Naive thymus-derived CD4-positive, alpha-beta T cell (primary cell): ENCODE results near the gene MALAT1. TPM values are rescaled to one million over a fixed set of nuclear protein-coding genes. Genes with fewer than 3 reads are reported as not detected.

Source experiments
- ATAC-seq: fragments of 150-1000 bp; cut with Tn5 transposase; 2 replicates; pipeline ENCODE4 v1.10.0; 2021; ENCODE audit warnings: mild to moderate bottlenecking, moderate library complexity
- CTCF ChIA-PET: fragments of 350-600 bp; sonication (Branson Sonifier 250); formaldehyde crosslinking; loops from one replicate; lab custom pipeline; 2021; ENCODE audit warnings: antibody characterized with exemption; lab: Charles Lee
- POLR2A ChIA-PET: fragments of 350-600 bp; sonication (Branson Sonifier 250); formaldehyde crosslinking; loops from one replicate; lab custom pipeline; 2021; ENCODE audit warnings: antibody characterized with exemption, inconsistent platforms; lab: Charles Lee
- DNase-seq, 9 donors: peaks; one replicate each; pipeline versions ENCODE4 v3.0.0 to v3.0.0-alpha.2; 2020 to 2022; ENCODE audit warnings: mixed read lengths in 1 of 9
- H3K27ac ChIP-seq: one replicate; pipeline ENCODE4 v1.7.0; 2013; ENCODE audit warnings: mild to moderate bottlenecking, low read depth, low read length, moderate library complexity
- H3K27me3 ChIP-seq, 2 donors: one replicate each; pipeline ENCODE4 v1.7.0; 2013; ENCODE audit warnings: low read length in 2 of 2, mild to moderate bottlenecking in 2 of 2, moderate library complexity in 2 of 2; ENCODE audit not compliant: control insufficient read depth in 2 of 2, insufficient read depth in 2 of 2
- H3K36me3 ChIP-seq, 3 experiments: 1 replicate in 2 of 3; 2 replicates in 1 of 3; pipeline ENCODE4 v1.7.0; 2013; ENCODE audit warnings: low read length in 3 of 3, mild to moderate bottlenecking in 3 of 3, moderate library complexity in 1 of 3; ENCODE audit not compliant: insufficient read depth in 3 of 3, control insufficient read depth in 2 of 3
- H3K4me1 ChIP-seq, 2 donors: one replicate each; pipeline ENCODE4 v1.7.0; 2013; ENCODE audit warnings: low read length in 2 of 2, mild to moderate bottlenecking in 2 of 2, moderate library complexity in 1 of 2; ENCODE audit not compliant: control insufficient read depth in 2 of 2, insufficient read depth in 2 of 2
- H3K4me3 ChIP-seq: 2 replicates; pipeline ENCODE4 v1.7.0; 2013; ENCODE audit warnings: mild to moderate bottlenecking, low read length
- H3K9me3 ChIP-seq, 3 experiments: 1 replicate in 2 of 3; 2 replicates in 1 of 3; pipeline ENCODE4 v1.7.0; 2013; ENCODE audit warnings: low read length in 3 of 3; ENCODE audit not compliant: control insufficient read depth in 2 of 3
- H3K27ac Mint-ChIP-seq, 9 donors: one replicate each; pipeline ENCODE4 v1.8.0; 2020 to 2022; ENCODE audit warnings: mixed read lengths in 9 of 9, mild to moderate bottlenecking in 8 of 9, moderate library complexity in 5 of 9, inconsistent platforms in 2 of 9
- H3K27me3 Mint-ChIP-seq, 5 donors: one replicate each; pipeline ENCODE4 v1.8.0; 2021 to 2022; ENCODE audit warnings: mixed read lengths in 5 of 5, mild to moderate bottlenecking in 1 of 5
- H3K36me3 Mint-ChIP-seq, 5 donors: one replicate each; pipeline ENCODE4 v1.8.0; 2020 to 2022; ENCODE audit warnings: mixed read lengths in 5 of 5, mild to moderate bottlenecking in 3 of 5, inconsistent platforms in 1 of 5
- H3K4me1 Mint-ChIP-seq, 7 donors: one replicate each; pipeline ENCODE4 v1.8.0; 2020 to 2022; ENCODE audit warnings: mixed read lengths in 7 of 7, mild to moderate bottlenecking in 3 of 7, inconsistent platforms in 1 of 7
- H3K4me3 Mint-ChIP-seq, 10 donors: one replicate each; pipeline ENCODE4 v1.8.0; 2020 to 2022; ENCODE audit warnings: mild to moderate bottlenecking in 10 of 10, mixed read lengths in 10 of 10, moderate library complexity in 6 of 10, inconsistent platforms in 2 of 10
- H3K9me3 Mint-ChIP-seq, 11 donors: one replicate each; pipeline ENCODE4 v1.8.0; 2020 to 2022; ENCODE audit warnings: mixed read lengths in 11 of 11, mild to moderate bottlenecking in 4 of 11, inconsistent platforms in 1 of 11, moderate library complexity in 1 of 11
- intact Hi-C, 2 donors: fragments of 100-400 bp; cut with micrococcal nuclease; formaldehyde crosslinking; loops; one replicate each; pipeline ENCODE4 v1.15.1; 2023
- polyA plus RNA-seq, 2 donors: library from polyadenylated mRNA; unstranded; fragments of 300-500 nt; fragmentation: Illumina TruSeq; gene quantifications; one replicate each; pipeline ENCODE4 v1.2.3, GENCODE V29; 2021
- total RNA-seq, 6 experiments: library from RNA in 5 of 6; stranded (reverse) in 5 of 6; gene quantifications; 1 replicate in 5 of 6; 2 replicates in 1 of 6; pipeline ENCODE4 v1.2.3 and lab custom pipeline; 2021 to 2026

Gene MALAT1
- total and polyA plus RNA-seq, 7 experiments from 2014 or later = 734 to 32,234 (median 30,857) TPM

DNA sequence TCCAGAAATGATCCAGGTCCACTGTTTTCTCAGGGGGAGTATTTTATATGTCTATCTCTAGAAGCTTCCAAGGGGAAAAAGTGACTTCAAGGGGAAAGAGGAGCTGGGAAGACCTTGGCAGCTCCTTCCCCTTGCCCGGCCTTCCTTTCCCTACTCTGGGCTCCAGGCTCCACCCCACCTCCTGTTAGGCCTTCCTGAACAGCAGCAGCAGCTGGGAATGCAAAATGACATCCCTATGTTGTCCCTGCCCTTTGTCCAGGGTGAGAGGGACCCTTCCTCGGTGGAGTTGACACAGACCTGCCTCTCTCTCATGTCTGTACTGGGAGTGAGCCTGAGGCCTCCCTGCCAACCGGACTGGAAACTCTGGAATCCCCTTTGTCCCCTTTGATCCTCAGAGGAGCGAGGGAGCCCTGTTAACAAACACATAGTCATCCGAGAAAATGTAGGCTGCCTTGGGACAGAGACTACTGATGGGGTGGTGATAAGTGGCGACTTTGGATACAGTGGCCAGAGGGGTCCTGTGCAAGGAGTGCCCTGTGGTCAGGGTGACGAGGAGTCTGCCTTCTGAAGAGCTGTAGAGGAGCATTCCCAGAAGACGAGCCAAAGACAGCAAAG, 9.0 kb upstream of the MALAT1 start:
- Histone ChIP-seq H3K27ac (no peak overlapping the region), H3K4me3 (no peak overlapping the region), H3K9me3 (no peaks in the 10 kb centered on the region), H3K27me3 (no peaks in the 10 kb centered on the region), H3K4me1 (peaks cover 0 to 9% of the 10 kb centered on the region in 2 donors), H3K36me3 (no peaks in the 10 kb centered on the region)
- Mint-ChIP-seq H3K4me1 (peaks cover 20 to 58% (median 30%) of the 10 kb centered on the region in 7 donors), H3K4me3 (no peak overlapping the region), H3K36me3 (peaks cover 0 to 1% (median 0%) of the 10 kb centered on the region in 5 donors), H3K9me3 (no peaks in the 10 kb centered on the region), H3K27me3 (no peaks in the 10 kb centered on the region), H3K27ac (peak overlapping the region in 2 of 9 donors; percentile 50 to 73)
- ChIA-PET POLR2A (interaction anchor here (0.6 to 27.5 kb wide), 8 partner anchors 12 to 385 kb away, joined by 3 to 2591 read pairs (median 6); partner anchors contain the start of genes MALAT1 and NEAT1), CTCF (interaction anchor here (0.7 kb wide), 1 partner anchor 12 kb away, joined by 3 read pairs; no protein-coding TSS in a partner anchor)
- ATAC-seq (no peak), DNase-seq (no peak)
- intact Hi-C loops = loop anchor here in 1 of 2 donors (10.0 kb wide), 1 partner anchor 795 kb away; the partner anchor contains the start of gene YIF1A

DNA sequence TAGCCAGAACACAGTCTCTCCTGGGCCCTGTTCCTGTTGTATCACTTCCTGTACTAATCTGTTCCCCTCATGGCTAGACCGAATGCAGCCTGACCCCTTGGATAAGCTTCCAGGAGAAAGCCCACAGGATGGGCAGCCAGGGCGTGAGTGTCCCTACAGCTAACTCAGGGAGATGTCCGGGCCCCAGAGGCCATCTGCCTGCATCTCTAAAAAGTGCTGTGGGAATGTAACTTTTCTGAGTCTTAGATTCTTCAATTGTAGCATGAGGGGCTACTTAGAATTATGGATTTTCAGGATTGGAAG, 7.7 kb upstream of the MALAT1 start:
- H3K27ac Mint-ChIP-seq = peak overlapping the region in 1 of 9 donors; percentile 38
- peaks cover under 1 to 11% of the 10 kb centered on the region in 2 donors for H3K4me1 ChIP-seq
- DNase-seq = no peak
- ChIA-PET CTCF (interaction anchor here (0.6 kb wide), 1 partner anchor 1804 kb away, joined by 4 read pairs; no protein-coding TSS in a partner anchor), POLR2A (interaction anchor here (7.6 to 27.5 kb wide), 3 partner anchors 13 to 71 kb away, joined by 122 to 2591 read pairs (median 702); partner anchors contain the start of genes MALAT1 and NEAT1)
- ATAC-seq = no peak
- H3K27me3 Mint-ChIP-seq = no peaks in the 10 kb centered on the region
- H3K9me3 ChIP-seq = no peaks in the 10 kb centered on the region
- H3K27me3 ChIP-seq = no peaks in the 10 kb centered on the region
- intact Hi-C loops = loop anchor here in 1 of 2 donors (10.0 kb wide), 1 partner anchor 794 kb away; the partner anchor contains the start of gene YIF1A
- H3K4me1 Mint-ChIP-seq = peaks cover 20 to 59% (median 31%) of the 10 kb centered on the region in 7 donors
- H3K4me3 Mint-ChIP-seq = peak overlapping the region in 2 of 10 donors; percentile 12 to 21
- peaks cover 0 to 1% (median 0%) of the 10 kb centered on the region in 5 donors for H3K36me3 Mint-ChIP-seq
- no peaks in the 10 kb centered on the region for H3K9me3 Mint-ChIP-seq
- H3K36me3 ChIP-seq = no peaks in the 10 kb centered on the region
- H3K4me3 ChIP-seq = no peak overlapping the region
- no peak overlapping the region for H3K27ac ChIP-seq

DNA sequence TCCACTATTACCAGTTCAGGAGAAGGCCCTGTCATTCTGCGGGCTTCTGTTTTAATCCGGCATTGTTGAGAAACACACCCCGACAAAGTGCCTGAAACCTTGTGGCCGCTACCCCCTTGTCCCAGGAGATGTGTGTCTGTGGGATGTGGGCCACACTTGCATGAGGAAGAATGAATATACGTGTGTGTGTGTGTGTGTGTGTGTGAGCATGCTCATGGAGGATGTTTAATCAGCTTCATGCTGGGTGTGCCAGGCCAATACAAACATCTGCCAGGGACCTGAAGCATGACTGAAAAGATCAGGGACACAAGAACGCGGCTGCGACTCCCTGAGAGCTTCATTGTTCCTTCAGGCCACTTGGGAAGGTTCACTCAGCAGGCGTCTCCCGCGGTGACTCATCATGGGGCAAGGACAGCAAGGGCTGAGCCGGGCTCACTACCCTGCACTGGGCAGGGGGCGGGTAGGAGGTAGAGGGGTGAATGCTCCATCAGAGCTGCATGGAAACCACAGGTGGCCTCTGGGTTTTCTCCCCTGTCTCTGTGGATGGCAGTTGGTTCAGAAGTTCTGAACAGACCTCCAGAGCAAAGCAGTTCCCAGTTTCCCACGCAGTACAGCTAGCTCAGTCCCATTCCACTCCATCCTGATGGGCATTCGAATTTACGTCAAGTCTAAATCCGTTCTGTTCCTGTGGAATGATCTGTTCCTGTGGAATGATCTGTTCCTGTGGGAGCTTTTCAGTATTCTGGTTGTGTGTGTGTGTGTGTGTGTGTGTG, 7.0 kb upstream of the MALAT1 start:
- no peaks in the 10 kb centered on the region for H3K9me3 ChIP-seq
- peak overlapping the region in 4 of 9 donors; percentile 17 to 91 (median 82) for H3K27ac Mint-ChIP-seq
- POLR2A ChIA-PET = interaction anchor here (0.6 to 27.5 kb wide), 8 partner anchors 9 to 500 kb away, joined by 3 to 2591 read pairs (median 6); partner anchors contain the start of genes MALAT1 and NEAT1
- H3K4me3 Mint-ChIP-seq = no peak overlapping the region
- peaks cover 27 to 66% (median 38%) of the 10 kb centered on the region in 7 donors for H3K4me1 Mint-ChIP-seq
- H3K4me1 ChIP-seq = peaks cover 7 to 18% of the 10 kb centered on the region in 2 donors
- DNase-seq (no peak), ATAC-seq (peak; percentile 42)
- H3K27me3 Mint-ChIP-seq = no peaks in the 10 kb centered on the region
- no peaks in the 10 kb centered on the region for H3K36me3 ChIP-seq
- H3K4me3 ChIP-seq = no peak overlapping the region
- no peaks in the 10 kb centered on the region for H3K27me3 ChIP-seq
- no peak overlapping the region for H3K27ac ChIP-seq
- CTCF ChIA-PET = no interaction called here
- intact Hi-C loops = loop anchor here in 1 of 2 donors (10.0 kb wide), 1 partner anchor 793 kb away; the partner anchor contains the start of gene YIF1A
- peaks cover 0 to 1% (median 0%) of the 10 kb centered on the region in 5 donors for H3K36me3 Mint-ChIP-seq
- no peaks in the 10 kb centered on the region for H3K9me3 Mint-ChIP-seq

DNA sequence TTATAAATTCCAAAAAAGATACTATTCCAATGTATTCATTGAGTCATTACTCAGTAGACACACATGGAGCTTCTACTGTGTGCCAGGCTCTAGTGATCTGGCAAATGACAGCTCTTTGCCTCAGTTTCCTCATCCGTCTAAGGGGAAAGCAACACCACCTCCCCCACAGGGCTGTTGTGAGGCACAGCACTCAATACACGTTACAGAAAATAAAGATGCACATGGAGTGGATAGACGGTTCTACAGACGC, 6.5 kb upstream of the MALAT1 start:
- Mint-ChIP-seq H3K4me3 (peak overlapping the region in 1 of 10 donors; percentile 16), H3K9me3 (no peaks in the 10 kb centered on the region), H3K27me3 (no peaks in the 10 kb centered on the region), H3K27ac (peak overlapping the region in 4 of 9 donors; percentile 17 to 91 (median 82)), H3K4me1 (peaks cover 32 to 68% (median 40%) of the 10 kb centered on the region in 7 donors), H3K36me3 (peaks cover 0 to 1% (median 0%) of the 10 kb centered on the region in 5 donors)
- intact Hi-C loops = loop anchor here in 1 of 2 donors (10.0 kb wide), 1 partner anchor 792 kb away; the partner anchor contains the start of gene YIF1A
- peaks cover 11 to 22% of the 10 kb centered on the region in 2 donors for H3K4me1 ChIP-seq
- no peaks in the 10 kb centered on the region for H3K36me3 ChIP-seq
- H3K27ac ChIP-seq = no peak overlapping the region
- no peaks in the 10 kb centered on the region for H3K27me3 ChIP-seq
- DNase-seq = no peak
- ATAC-seq = no peak
- CTCF ChIA-PET = no interaction called here
- POLR2A ChIA-PET = interaction anchor here (0.6 to 27.5 kb wide), 7 partner anchors 12 to 500 kb away, joined by 3 to 2591 read pairs (median 6); partner anchors contain the start of genes MALAT1 and NEAT1
- H3K9me3 ChIP-seq = no peaks in the 10 kb centered on the region
- H3K4me3 ChIP-seq = no peak overlapping the region

DNA sequence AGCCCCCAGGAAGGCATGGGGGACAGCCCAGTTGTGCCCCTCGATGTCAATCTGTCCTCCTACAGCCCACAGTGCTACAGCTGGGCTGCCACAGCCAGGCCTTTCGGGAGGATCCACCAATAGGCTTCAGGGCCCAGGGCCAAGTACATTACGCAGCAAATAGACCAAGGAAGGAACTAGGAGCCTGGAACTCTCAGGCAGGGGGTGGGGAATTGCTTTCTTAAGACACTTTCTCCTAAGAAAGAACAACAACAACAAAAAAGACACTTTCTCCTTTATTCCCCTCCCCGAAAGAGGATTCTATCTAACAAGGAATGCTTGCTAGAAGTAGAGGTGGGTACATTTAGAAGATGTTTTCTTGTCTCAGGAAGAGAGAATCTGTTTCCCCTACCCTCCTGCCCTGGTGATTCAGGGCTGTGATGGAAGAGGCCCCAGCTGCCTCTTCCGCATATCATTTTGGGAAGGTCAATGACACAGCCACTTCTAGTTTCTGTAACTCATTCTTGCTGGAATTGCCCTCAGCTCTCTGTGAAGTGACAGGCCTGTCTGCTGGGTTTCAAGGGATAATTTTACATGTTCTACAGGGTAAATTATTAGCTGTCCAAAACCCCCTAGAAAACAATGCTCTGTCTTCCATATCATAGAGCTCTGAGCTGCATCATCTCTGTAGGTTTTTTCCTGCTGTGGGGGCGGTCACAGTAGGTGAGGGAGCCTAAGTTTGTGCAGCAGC, 6.0 kb upstream of the MALAT1 start:
- ChIA-PET POLR2A (interaction anchor here (0.7 to 27.5 kb wide), 7 partner anchors 12 to 474 kb away, joined by 3 to 2591 read pairs (median 6); partner anchors contain the start of genes MALAT1 and NEAT1), CTCF (interaction anchor here (0.9 kb wide), 2 partner anchors 18 to 21 kb away, joined by 3 read pairs; no protein-coding TSS in a partner anchor)
- Histone ChIP-seq H3K27me3 (no peaks in the 10 kb centered on the region), H3K36me3 (peaks cover 0 to 2% (median 0%) of the 10 kb centered on the region in 3 experiments), H3K4me1 (peaks cover 11 to 17% of the 10 kb centered on the region in 2 donors), H3K4me3 (no peak overlapping the region), H3K9me3 (no peaks in the 10 kb centered on the region), H3K27ac (no peak overlapping the region)
- Mint-ChIP-seq H3K4me1 (peaks cover 30 to 63% (median 38%) of the 10 kb centered on the region in 7 donors), H3K36me3 (peaks cover 0 to 1% (median 0%) of the 10 kb centered on the region in 5 donors), H3K4me3 (peak overlapping the region in 2 of 10 donors; percentile 6 to 71), H3K9me3 (no peaks in the 10 kb centered on the region), H3K27ac (peak overlapping the region in 7 of 9 donors; percentile 9 to 91 (median 65)), H3K27me3 (no peaks in the 10 kb centered on the region)
- DNase-seq = no peak
- intact Hi-C loops = loop anchor here in 1 of 2 donors (10.0 kb wide), 1 partner anchor 792 kb away; the partner anchor contains the start of gene YIF1A
- no peak for ATAC-seq
